Measurements from ENCODE around the gene CPA1. TPM values are rescaled to one million over a fixed set of nuclear protein-coding genes. Genes with fewer than 3 reads are reported as not detected.

Gene CPA1
- total RNA-seq, 1 experiment from 2014 or later = 7.9 TPM

GRCh38 chr7:130338233-130338632 lies 42.1 kb upstream of the CPA1 start:
- Mint-ChIP-seq H3K27ac (peak overlapping the region; percentile 53; the same call in 1 of the 2 replicates), H3K9me3 (no peaks in the 10 kb centered on the region), H3K27me3 (ENCODE audit: low read depth) (no peaks in the 10 kb centered on the region), H3K4me1 (peaks cover 25% of the 10 kb centered on the region), H3K4me3 (no peak overlapping the region), H3K36me3 (no peaks in the 10 kb centered on the region)
- no peak for TF ChIP-seq ERG (CRISPR knock-in tag; IDR thresholded peaks at IDR 0.05)
- ATAC-seq (peak; percentile 71), DNase-seq (ENCODE audit: low spot score) (no peak)
- ChIA-PET POLR2A (no interaction called here), CTCF (interaction anchor here (1.3 kb wide), 2 partner anchors 12 to 149 kb away, joined by 3 read pairs; no protein-coding TSS in a partner anchor)

GRCh38 chr7:130341882-130342281 lies 38.4 kb upstream of the CPA1 start:
- Mint-ChIP-seq H3K4me3 (no peak overlapping the region), H3K27me3 (ENCODE audit: low read depth) (no peaks in the 10 kb centered on the region), H3K27ac (no peak overlapping the region), H3K4me1 (peaks cover 38% of the 10 kb centered on the region), H3K36me3 (no peaks in the 10 kb centered on the region), H3K9me3 (no peaks in the 10 kb centered on the region)
- no peak for ATAC-seq
- ChIA-PET POLR2A (no interaction called here), CTCF (no interaction called here)
- DNase-seq (ENCODE audit: low spot score) = no peak
- no peak for TF ChIP-seq ETV6 (CRISPR knock-in tag; IDR thresholded peaks at IDR 0.05)
- TF ChIP-seq CTCF (IDR thresholded peaks at IDR 0.05) = no peak
- TF ChIP-seq SMAD3 (CRISPR knock-in tag; IDR thresholded peaks at IDR 0.05; ENCODE audit: borderline replicate concordance) = no peak
- TF ChIP-seq FOXP1 (CRISPR knock-in tag; IDR thresholded peaks at IDR 0.05; ENCODE audit: borderline replicate concordance) = no peak
- no peak for TF ChIP-seq ATF1 (CRISPR knock-in tag; IDR thresholded peaks at IDR 0.05)
- no peak for TF ChIP-seq RORB (CRISPR knock-in tag; IDR thresholded peaks at IDR 0.05)
- no peak for TF ChIP-seq PRDM15 (CRISPR knock-in tag; IDR thresholded peaks at IDR 0.05)
- TF ChIP-seq USF2 (CRISPR knock-in tag; IDR thresholded peaks at IDR 0.05) = no peak

- no peaks in the 10 kb centered on the region for H3K9me3 Mint-ChIP-seq
- CTCF ChIA-PET = no interaction called here
- POLR2A ChIA-PET = interaction anchor here (0.6 kb wide), 1 partner anchor 1125 kb away, joined by 4 read pairs; no protein-coding TSS in a partner anchor
These were observed 37.5 kb upstream of the CPA1 start for GRCh38 chr7:130342701-130343380.

More at GRCh38 chr7:130342701-130343380, 37.5 kb upstream of the CPA1 start:
- ATAC-seq (no peak), DNase-seq (ENCODE audit: low spot score) (no peak)
- no peak overlapping the region for H3K4me3 Mint-ChIP-seq
- no peak overlapping the region for H3K27ac Mint-ChIP-seq
- H3K27me3 Mint-ChIP-seq (ENCODE audit: low read depth) = no peaks in the 10 kb centered on the region; the same call in 1 of the 2 replicates
- H3K36me3 Mint-ChIP-seq = no peaks in the 10 kb centered on the region
- TF ChIP-seq ZNF281 (CRISPR knock-in tag; IDR thresholded peaks at IDR 0.05) (no peak), ZNF512 (CRISPR knock-in tag; IDR thresholded peaks at IDR 0.05; ENCODE audit: borderline replicate concordance) (peak; percentile 64; the same call in 1 of the 2 replicates)
- H3K4me1 Mint-ChIP-seq = peaks cover 33% of the 10 kb centered on the region

Measured in WTC11 (cell line).